ENCODE measurements around the gene CCND2.
A peak's percentile ranks its signal among the peaks of the same experiment; 100 is the strongest.

Gene CCND2

GRCh38 chr12:4320497-4320852 is 46.9 kb downstream of the CCND2 start:
- peak overlapping the region; percentile 43 for H3K4me3 ChIP-seq (ENCODE audit: low read depth, low read length)
- POLR2A ChIA-PET = interaction anchor here (1.5 to 1.9 kb wide), 2 partner anchors 44 to 47 kb away, joined by 4 to 9 read pairs; partner anchors contain the start of gene CCND2
- peak overlapping the region; percentile 66 for H3K27ac ChIP-seq (ENCODE audit: extremely low read depth, low read depth, low read length)
- peaks cover 3% of the 10 kb centered on the region; the same call in 1 of the 2 replicates for H3K4me1 ChIP-seq (ENCODE audit: control insufficient read depth, insufficient read depth, low read length)
- H3K36me3 ChIP-seq (ENCODE audit: control insufficient read depth in 2 of 2, insufficient read depth in 1 of 2, low read length in 2 of 2) = peaks cover 3 to 9% of the 10 kb centered on the region in 2 experiments; a peak in 2 of 3 replicates
- H3K9me3 ChIP-seq (ENCODE audit: control insufficient read depth, insufficient read depth, low read depth, low read length) = no peaks in the 10 kb centered on the region
- CTCF ChIA-PET = interaction anchor here (0.6 kb wide), 1 partner anchor 1425 kb away, joined by 3 read pairs; no protein-coding TSS in a partner anchor
- TF ChIP-seq ZBTB21 (tag by site-specific recombination; IDR thresholded peaks at IDR 0.05) = 0 out of 2 replicates have a peak, but pooled peaks have one; percentile 48
- no peak for TF ChIP-seq SCRT1 (tag by site-specific recombination; IDR thresholded peaks at IDR 0.05; ENCODE audit: borderline replicate concordance)
- TF ChIP-seq, protein P1, sequence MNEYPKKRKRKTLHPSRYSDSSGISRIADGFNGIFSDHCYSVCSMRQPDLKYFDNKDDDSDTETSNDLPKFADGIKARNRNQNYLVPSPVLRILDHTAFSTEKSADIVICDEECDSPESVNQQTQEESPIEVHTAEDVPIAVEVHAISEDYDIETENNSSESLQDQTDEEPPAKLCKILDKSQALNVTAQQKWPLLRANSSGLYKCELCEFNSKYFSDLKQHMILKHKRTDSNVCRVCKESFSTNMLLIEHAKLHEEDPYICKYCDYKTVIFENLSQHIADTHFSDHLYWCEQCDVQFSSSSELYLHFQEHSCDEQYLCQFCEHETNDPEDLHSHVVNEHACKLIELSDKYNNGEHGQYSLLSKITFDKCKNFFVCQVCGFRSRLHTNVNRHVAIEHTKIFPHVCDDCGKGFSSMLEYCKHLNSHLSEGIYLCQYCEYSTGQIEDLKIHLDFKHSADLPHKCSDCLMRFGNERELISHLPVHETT (tag by site-specific recombination; IDR thresholded peaks at IDR 0.05) = no peak
- TF ChIP-seq EGR2 (tag by site-specific recombination; IDR thresholded peaks at IDR 0.05; ENCODE audit: low read depth) = 0 out of 2 replicates have a peak, but pooled peaks have one; percentile 29
- no peak for TF ChIP-seq ZFP3 (tag by site-specific recombination; IDR thresholded peaks at IDR 0.05; ENCODE audit: low read depth)
- TF ChIP-seq SCRT2 (tag by site-specific recombination; IDR thresholded peaks at IDR 0.05) = no peak
- 0 out of 2 replicates have a peak, but pooled peaks have one; percentile 30 for TF ChIP-seq GLI4 (tag by site-specific recombination; IDR thresholded peaks at IDR 0.05)
- no peak for TF ChIP-seq ZNF549 (tag by site-specific recombination; IDR thresholded peaks at IDR 0.05)
- 0 out of 2 replicates have a peak, but pooled peaks have one; percentile 23 for TF ChIP-seq ZNF24 (tag by site-specific recombination; IDR thresholded peaks at IDR 0.05)
- TF ChIP-seq, protein P2, sequence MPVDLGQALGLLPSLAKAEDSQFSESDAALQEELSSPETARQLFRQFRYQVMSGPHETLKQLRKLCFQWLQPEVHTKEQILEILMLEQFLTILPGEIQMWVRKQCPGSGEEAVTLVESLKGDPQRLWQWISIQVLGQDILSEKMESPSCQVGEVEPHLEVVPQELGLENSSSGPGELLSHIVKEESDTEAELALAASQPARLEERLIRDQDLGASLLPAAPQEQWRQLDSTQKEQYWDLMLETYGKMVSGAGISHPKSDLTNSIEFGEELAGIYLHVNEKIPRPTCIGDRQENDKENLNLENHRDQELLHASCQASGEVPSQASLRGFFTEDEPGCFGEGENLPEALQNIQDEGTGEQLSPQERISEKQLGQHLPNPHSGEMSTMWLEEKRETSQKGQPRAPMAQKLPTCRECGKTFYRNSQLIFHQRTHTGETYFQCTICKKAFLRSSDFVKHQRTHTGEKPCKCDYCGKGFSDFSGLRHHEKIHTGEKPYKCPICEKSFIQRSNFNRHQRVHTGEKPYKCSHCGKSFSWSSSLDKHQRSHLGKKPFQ (tag by site-specific recombination; IDR thresholded peaks at IDR 0.05) = no peak
- TF ChIP-seq, protein P3, sequence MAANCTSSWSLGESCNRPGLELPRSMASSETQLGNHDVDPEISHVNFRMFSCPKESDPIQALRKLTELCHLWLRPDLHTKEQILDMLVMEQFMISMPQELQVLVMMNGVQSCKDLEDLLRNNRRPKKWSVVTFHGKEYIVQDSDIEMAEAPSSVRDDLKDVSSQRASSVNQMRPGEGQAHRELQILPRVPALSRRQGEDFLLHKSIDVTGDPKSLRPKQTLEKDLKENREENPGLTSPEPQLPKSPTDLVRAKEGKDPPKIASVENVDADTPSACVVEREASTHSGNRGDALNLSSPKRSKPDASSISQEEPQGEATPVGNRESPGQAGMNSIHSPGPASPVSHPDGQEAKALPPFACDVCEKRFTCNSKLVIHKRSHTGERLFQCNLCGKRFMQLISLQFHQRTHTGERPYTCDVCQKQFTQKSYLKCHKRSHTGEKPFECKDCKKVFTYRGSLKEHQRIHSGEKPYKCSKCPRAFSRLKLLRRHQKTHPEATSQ (tag by site-specific recombination; IDR thresholded peaks at IDR 0.05) = 0 out of 2 replicates have a peak, but pooled peaks have one; percentile 56
- 0 out of 2 replicates have a peak, but pooled peaks have one; percentile 18 for TF ChIP-seq ZNF600 (tag by site-specific recombination; IDR thresholded peaks at IDR 0.05)
- peak; percentile 42 for TF ChIP-seq SP2 (tag by site-specific recombination; IDR thresholded peaks at IDR 0.05)
- TF ChIP-seq ZNF585B (tag by site-specific recombination; IDR thresholded peaks at IDR 0.05) = no peak
- TF ChIP-seq ZBTB6 (tag by site-specific recombination; IDR thresholded peaks at IDR 0.05) = no peak
- no peak for TF ChIP-seq ZNF16 (tag by site-specific recombination; IDR thresholded peaks at IDR 0.05; ENCODE audit: low read depth)
- no peak for TF ChIP-seq ZNF654 (tag by site-specific recombination; IDR thresholded peaks at IDR 0.05; ENCODE audit: low read depth)
- TF ChIP-seq, protein P4, sequence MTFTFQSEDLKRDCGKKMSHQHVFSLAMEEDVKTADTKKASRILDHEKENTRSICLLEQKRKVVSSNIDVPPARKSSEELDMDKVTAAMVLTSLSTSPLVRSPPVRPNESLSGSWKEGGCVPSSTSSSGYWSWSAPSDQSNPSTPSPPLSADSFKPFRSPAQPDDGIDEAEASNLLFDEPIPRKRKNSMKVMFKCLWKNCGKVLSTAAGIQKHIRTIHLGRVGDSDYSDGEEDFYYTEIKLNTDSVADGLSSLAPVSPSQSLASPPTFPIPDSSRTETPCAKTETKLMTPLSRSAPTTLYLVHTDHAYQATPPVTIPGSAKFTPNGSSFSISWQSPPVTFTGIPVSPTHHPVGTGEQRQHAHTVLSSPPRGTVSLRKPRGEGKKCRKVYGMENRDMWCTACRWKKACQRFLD (tag by site-specific recombination; IDR thresholded peaks at IDR 0.05) = no peak
- TF ChIP-seq KLF16 (tag by site-specific recombination; IDR thresholded peaks at IDR 0.05) = peak; percentile 53; the same call in 1 of the 2 replicates
- TF ChIP-seq ZNF830 (tag by site-specific recombination; IDR thresholded peaks at IDR 0.05; ENCODE audit: low read depth) = no peak
- no peak for TF ChIP-seq ZNF280C (tag by site-specific recombination; IDR thresholded peaks at IDR 0.05)
- no peak for TF ChIP-seq KLF7 (tag by site-specific recombination; IDR thresholded peaks at IDR 0.05; ENCODE audit: borderline replicate concordance)
- TF ChIP-seq, protein P5, sequence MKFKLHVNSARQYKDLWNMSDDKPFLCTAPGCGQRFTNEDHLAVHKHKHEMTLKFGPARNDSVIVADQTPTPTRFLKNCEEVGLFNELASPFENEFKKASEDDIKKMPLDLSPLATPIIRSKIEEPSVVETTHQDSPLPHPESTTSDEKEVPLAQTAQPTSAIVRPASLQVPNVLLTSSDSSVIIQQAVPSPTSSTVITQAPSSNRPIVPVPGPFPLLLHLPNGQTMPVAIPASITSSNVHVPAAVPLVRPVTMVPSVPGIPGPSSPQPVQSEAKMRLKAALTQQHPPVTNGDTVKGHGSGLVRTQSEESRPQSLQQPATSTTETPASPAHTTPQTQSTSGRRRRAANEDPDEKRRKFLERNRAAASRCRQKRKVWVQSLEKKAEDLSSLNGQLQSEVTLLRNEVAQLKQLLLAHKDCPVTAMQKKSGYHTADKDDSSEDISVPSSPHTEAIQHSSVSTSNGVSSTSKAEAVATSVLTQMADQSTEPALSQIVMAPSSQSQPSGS (tag by site-specific recombination; IDR thresholded peaks at IDR 0.05; ENCODE audit: low read depth) = no peak

Measured in HEK293 (cell line).